ENCODE results near the gene HSPBAP1.

The HSPBAP1 gene

GRCh38 chr3:122745369-122746021 lies 48.1 kb downstream of the HSPBAP1 start:
- H3K27ac ChIP-seq (ENCODE audit: low read depth, low read length), result no peak overlapping the region

GRCh38 chr3:122743581-122744120 lies 50.0 kb downstream of the HSPBAP1 start:
- H3K4me2 ChIP-seq (ENCODE audit: low read depth, low read length, poor library complexity, severe bottlenecking), result no peak overlapping the region
- H3K4me3 ChIP-seq (ENCODE audit: insufficient read depth, low read length, poor library complexity, severe bottlenecking), result no peak overlapping the region
- no peaks in the 10 kb centered on the region for H4K20me1 ChIP-seq (ENCODE audit: low read depth, low read length)
- peaks cover 5% of the 10 kb centered on the region; the same call in 1 of the 2 replicates for H3K9me3 ChIP-seq (ENCODE audit: insufficient read depth, low read length)
- TF ChIP-seq EZH2phosphoT487 (conservative IDR thresholded peaks at IDR 0.05; ENCODE audit: low read length), result no peak
- TF ChIP-seq, protein P1, sequence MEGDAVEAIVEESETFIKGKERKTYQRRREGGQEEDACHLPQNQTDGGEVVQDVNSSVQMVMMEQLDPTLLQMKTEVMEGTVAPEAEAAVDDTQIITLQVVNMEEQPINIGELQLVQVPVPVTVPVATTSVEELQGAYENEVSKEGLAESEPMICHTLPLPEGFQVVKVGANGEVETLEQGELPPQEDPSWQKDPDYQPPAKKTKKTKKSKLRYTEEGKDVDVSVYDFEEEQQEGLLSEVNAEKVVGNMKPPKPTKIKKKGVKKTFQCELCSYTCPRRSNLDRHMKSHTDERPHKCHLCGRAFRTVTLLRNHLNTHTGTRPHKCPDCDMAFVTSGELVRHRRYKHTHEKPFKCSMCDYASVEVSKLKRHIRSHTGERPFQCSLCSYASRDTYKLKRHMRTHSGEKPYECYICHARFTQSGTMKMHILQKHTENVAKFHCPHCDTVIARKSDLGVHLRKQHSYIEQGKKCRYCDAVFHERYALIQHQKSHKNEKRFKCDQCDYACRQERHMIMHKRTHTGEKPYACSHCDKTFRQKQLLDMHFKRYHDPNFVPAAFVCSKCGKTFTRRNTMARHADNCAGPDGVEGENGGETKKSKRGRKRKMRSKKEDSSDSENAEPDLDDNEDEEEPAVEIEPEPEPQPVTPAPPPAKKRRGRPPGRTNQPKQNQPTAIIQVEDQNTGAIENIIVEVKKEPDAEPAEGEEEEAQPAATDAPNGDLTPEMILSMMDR (IDR thresholded peaks at IDR 0.05; ENCODE audit: insufficient read depth, low read length, poor library complexity, severe bottlenecking), result no peak
- H3F3A ChIP-seq (ENCODE audit: insufficient read depth), result no peaks in the 10 kb centered on the region
- H3K9ac ChIP-seq (ENCODE audit: low read length), result no peak overlapping the region
- H2AFZ ChIP-seq (ENCODE audit: low read depth, low read length, severe bottlenecking), result no peak overlapping the region
- no peaks in the 10 kb centered on the region for H3K27me3 ChIP-seq (ENCODE audit: low read length)
- H3K36me3 ChIP-seq (ENCODE audit: low read length), result peaks cover 11% of the 10 kb centered on the region
- no peaks in the 10 kb centered on the region for H3K79me2 ChIP-seq (ENCODE audit: insufficient read depth, low read length)
- H3K27ac ChIP-seq (ENCODE audit: low read depth, low read length), result no peak overlapping the region
- H3K9me2 ChIP-seq (replicated peaks; ENCODE audit: insufficient read depth, low read length), result no peaks in the 10 kb centered on the region

More at GRCh38 chr3:122745369-122746021, 48.1 kb downstream of the HSPBAP1 start:
- H4K20me1 ChIP-seq (ENCODE audit: low read depth, low read length), result no peaks in the 10 kb centered on the region
- H3K4me3 ChIP-seq (ENCODE audit: insufficient read depth, low read length, poor library complexity, severe bottlenecking), result no peak overlapping the region
- H3K4me2 ChIP-seq (ENCODE audit: low read depth, low read length, poor library complexity, severe bottlenecking), result no peak overlapping the region
- H2AFZ ChIP-seq (ENCODE audit: low read depth, low read length, severe bottlenecking), result no peak overlapping the region
- H3K9me3 ChIP-seq (ENCODE audit: insufficient read depth, low read length), result peaks cover 5% of the 10 kb centered on the region; the same call in 1 of the 2 replicates
- H3K9me2 ChIP-seq (replicated peaks; ENCODE audit: insufficient read depth, low read length), result no peaks in the 10 kb centered on the region
- H3F3A ChIP-seq (ENCODE audit: insufficient read depth), result no peaks in the 10 kb centered on the region
- H3K36me3 ChIP-seq (ENCODE audit: low read length), result peaks cover 15% of the 10 kb centered on the region
- TF ChIP-seq EZH2phosphoT487 (conservative IDR thresholded peaks at IDR 0.05; ENCODE audit: low read length), result no peak
- TF ChIP-seq, protein P1 (IDR thresholded peaks at IDR 0.05; ENCODE audit: insufficient read depth, low read length, poor library complexity, severe bottlenecking), result no peak
- no peak overlapping the region for H3K9ac ChIP-seq (ENCODE audit: low read length)
- H3K27me3 ChIP-seq (ENCODE audit: low read length), result no peaks in the 10 kb centered on the region
- no peaks in the 10 kb centered on the region for H3K79me2 ChIP-seq (ENCODE audit: insufficient read depth, low read length)

GRCh38 chr3:122742234-122742633 lies 51.4 kb downstream of the HSPBAP1 start:
- no peaks in the 10 kb centered on the region for H3K79me2 ChIP-seq (ENCODE audit: insufficient read depth, low read length)
- no peak overlapping the region for H3K4me3 ChIP-seq (ENCODE audit: insufficient read depth, low read length, poor library complexity, severe bottlenecking)
- no peak overlapping the region for H3K27ac ChIP-seq (ENCODE audit: low read depth, low read length)
- H3K9me2 ChIP-seq (replicated peaks; ENCODE audit: insufficient read depth, low read length), result no peaks in the 10 kb centered on the region
- no peak overlapping the region for H3K9ac ChIP-seq (ENCODE audit: low read length)
- no peak overlapping the region for H2AFZ ChIP-seq (ENCODE audit: low read depth, low read length, severe bottlenecking)
- no peaks in the 10 kb centered on the region for H3K27me3 ChIP-seq (ENCODE audit: low read length)
- peaks cover 5% of the 10 kb centered on the region; the same call in 1 of the 2 replicates for H3K9me3 ChIP-seq (ENCODE audit: insufficient read depth, low read length)
- H3K4me2 ChIP-seq (ENCODE audit: low read depth, low read length, poor library complexity, severe bottlenecking), result no peak overlapping the region
- no peaks in the 10 kb centered on the region for H4K20me1 ChIP-seq (ENCODE audit: low read depth, low read length)
- peaks cover 9% of the 10 kb centered on the region for H3K36me3 ChIP-seq (ENCODE audit: low read length)
- TF ChIP-seq, protein P1 (IDR thresholded peaks at IDR 0.05; ENCODE audit: insufficient read depth, low read length, poor library complexity, severe bottlenecking), result no peak
- TF ChIP-seq EZH2phosphoT487 (conservative IDR thresholded peaks at IDR 0.05; ENCODE audit: low read length), result no peak
- no peaks in the 10 kb centered on the region for H3F3A ChIP-seq (ENCODE audit: insufficient read depth)
